H1 (cell line): ENCODE data around the gene ADGRG1. TPM values are rescaled to one million over a fixed set of nuclear protein-coding genes. Genes with fewer than 3 reads are reported as not detected.
A peak's percentile ranks its signal among the peaks of the same experiment; 100 is the strongest.

Experiments used
- CTCF ChIA-PET: fragments of 300-600 bp; sonication (Branson Sonifier 250); formaldehyde crosslinking; loops from one replicate; lab custom pipeline; 2021; ENCODE audit not compliant: partially characterized antibody; lab: Charles Lee
- POLR2A ChIA-PET: fragments of 300-600 bp; sonication (Branson Sonifier 250); formaldehyde crosslinking; loops from one replicate; lab custom pipeline; 2021; ENCODE audit warnings: inconsistent platforms; ENCODE audit not compliant: partially characterized antibody; lab: Charles Lee
- DNase-seq, 2 experiments: peaks; one replicate each; pipeline versions ENCODE4 v3.0.0 to v3.0.0-alpha.2; 2010 to 2022; ENCODE audit warnings: low spot score in 2 of 2, low read depth in 1 of 2, mixed read lengths in 1 of 2
- FAIRE-seq: peaks from 2 replicates; lab custom pipeline; 2011; peaks lifted over from hg19 to GRCh38; lab: Jason Lieb, UNC
- H2AFZ ChIP-seq: 2 replicates; pipeline ENCODE4 v1.8.1; 2012; ENCODE audit warnings: low read length, inconsistent platforms
- H2AK5ac ChIP-seq: 2 replicates; pipeline ENCODE4 v1.6.1; 2013; ENCODE audit warnings: low read depth, low read length
- H2BK120ac ChIP-seq: replicated peaks from 2 replicates; pipeline ENCODE3; 2013; ENCODE audit warnings: low read depth, low read length, inconsistent platforms
- H2BK12ac ChIP-seq: 2 replicates; pipeline ENCODE4 v1.6.1; 2013; ENCODE audit warnings: low read depth, low read length
- H2BK15ac ChIP-seq: 2 replicates; pipeline ENCODE4 v1.6.1; 2013; ENCODE audit warnings: low read length
- H2BK20ac ChIP-seq: 2 replicates; pipeline ENCODE4 v1.6.1; 2013; ENCODE audit warnings: low read length
- H2BK5ac ChIP-seq: 2 replicates; pipeline ENCODE4 v1.6.1; 2013; ENCODE audit warnings: low read depth, low read length
- H3K14ac ChIP-seq: 2 replicates; pipeline ENCODE4 v1.6.1; 2013; ENCODE audit warnings: inconsistent platforms; ENCODE audit not compliant: insufficient read length
- H3K18ac ChIP-seq: 2 replicates; pipeline ENCODE4 v1.6.1; 2013; ENCODE audit warnings: low read length; ENCODE audit errors: extremely low read depth
- H3K23ac ChIP-seq: 2 replicates; pipeline ENCODE4 v1.6.1; 2013; ENCODE audit warnings: inconsistent platforms; ENCODE audit not compliant: insufficient read length
- H3K23me2 ChIP-seq: 2 replicates; pipeline ENCODE4 v1.6.1; 2013; ENCODE audit warnings: low read depth, low read length
- H3K27ac ChIP-seq: 2 replicates; pipeline ENCODE4 v1.6.1; 2011; ENCODE audit warnings: low read depth, low read length, inconsistent platforms
- H3K27me3 ChIP-seq, 4 experiments: replicated peaks in 1 of 4; 1 replicate in 1 of 4; 2 replicates in 3 of 4; pipeline versions ENCODE4 v1.6.1 to v1.8.1; 2011 to 2013; ENCODE audit warnings: low read length in 3 of 4, mild to moderate bottlenecking in 3 of 4, inconsistent platforms in 2 of 4, mixed read lengths in 2 of 4, moderate library complexity in 1 of 4; ENCODE audit not compliant: control insufficient read depth in 3 of 4, insufficient read depth in 3 of 4; ENCODE audit errors: extremely low read depth in 1 of 4
- H3K36me3 ChIP-seq, 4 experiments: 2 replicates each; pipeline versions ENCODE4 v1.6.1 to v1.8.1; 2011 to 2013; ENCODE audit warnings: mild to moderate bottlenecking in 4 of 4, low read length in 3 of 4, moderate library complexity in 2 of 4, control low read depth in 1 of 4, inconsistent platforms in 1 of 4; ENCODE audit not compliant: insufficient read depth in 4 of 4, control insufficient read depth in 2 of 4
- H3K4ac ChIP-seq: replicated peaks from 2 replicates; pipeline ENCODE3; 2013; ENCODE audit warnings: low read length, low read depth, mixed read lengths, inconsistent platforms; ENCODE audit not compliant: insufficient read length
- H3K4me1 ChIP-seq, 4 experiments: replicated peaks in 1 of 4; 1 replicate in 1 of 4; 2 replicates in 3 of 4; pipeline versions ENCODE4 v1.6.1 to v1.8.1; 2011 to 2013; ENCODE audit warnings: low read length in 3 of 4, inconsistent platforms in 2 of 4, mixed read lengths in 1 of 4; ENCODE audit not compliant: insufficient read depth in 4 of 4, control insufficient read depth in 3 of 4
- H3K4me2 ChIP-seq, 2 experiments: 2 replicates each; pipeline versions ENCODE4 v1.6.1 to v1.8.1; 2011 to 2013; ENCODE audit warnings: low read depth in 2 of 2, low read length in 2 of 2, control low read depth in 1 of 2, inconsistent platforms in 1 of 2, mild to moderate bottlenecking in 1 of 2; ENCODE audit not compliant: insufficient read depth in 1 of 2
- H3K4me3 ChIP-seq, 4 experiments: fragments of 200-600, 300-600 bp in 1 of 4; sonication (generic), shearing (Covaris generic), sonication (Bioruptor Twin) in 1 of 4; 2 replicates each; pipeline versions ENCODE4 v1.5.1 to v1.8.1; 2011 to 2016; ENCODE audit warnings: low read length in 4 of 4, low read depth in 3 of 4, control low read depth in 2 of 4, inconsistent platforms in 2 of 4, mild to moderate bottlenecking in 2 of 4, mixed read lengths in 1 of 4, moderate library complexity in 1 of 4; ENCODE audit not compliant: insufficient read depth in 2 of 4; ENCODE audit errors: extremely low read depth in 1 of 4
- H3K56ac ChIP-seq: replicated peaks from 2 replicates; pipeline ENCODE3; 2013; ENCODE audit warnings: low read depth, mild to moderate bottlenecking, mixed read lengths, low read length, inconsistent platforms; ENCODE audit not compliant: insufficient read length
- H3K79me1 ChIP-seq: 2 replicates; pipeline ENCODE4 v1.6.1; 2013; ENCODE audit warnings: low read depth, low read length, control low read depth
- H3K79me2 ChIP-seq, 2 experiments: 2 replicates each; pipeline versions ENCODE4 v1.6.1 to v1.8.1; 2012 to 2013; ENCODE audit warnings: low read length in 2 of 2, mild to moderate bottlenecking in 2 of 2, inconsistent platforms in 1 of 2; ENCODE audit not compliant: insufficient read depth in 2 of 2, control insufficient read depth in 1 of 2
- H3K9ac ChIP-seq, 4 experiments: replicated peaks in 1 of 4; 1 replicate in 1 of 4; 2 replicates in 3 of 4; pipeline versions ENCODE4 v1.6.1 to v1.8.1; 2011 to 2013; ENCODE audit warnings: low read depth in 3 of 4, low read length in 3 of 4, control low read depth in 2 of 4, mild to moderate bottlenecking in 2 of 4, moderate library complexity in 2 of 4, inconsistent platforms in 1 of 4; ENCODE audit errors: extremely low read depth in 1 of 4
- H3K9me3 ChIP-seq, 2 experiments: 2 replicates each; pipeline versions ENCODE4 v1.6.1 to v1.8.1; 2012 to 2013; ENCODE audit warnings: mild to moderate bottlenecking in 2 of 2, moderate library complexity in 2 of 2, control low read depth in 1 of 2, inconsistent platforms in 1 of 2, low read depth in 1 of 2, low read length in 1 of 2, mixed read lengths in 1 of 2; ENCODE audit not compliant: insufficient read depth in 2 of 2
- H4K20me1 ChIP-seq, 2 experiments: replicated peaks in 1 of 2; 2 replicates each; pipeline versions ENCODE3 to v1.8.1; 2011 to 2013; ENCODE audit warnings: inconsistent platforms in 2 of 2, low read length in 2 of 2, mild to moderate bottlenecking in 1 of 2; ENCODE audit not compliant: insufficient read depth in 2 of 2, control insufficient read depth in 1 of 2
- H4K5ac ChIP-seq: 2 replicates; pipeline ENCODE4 v1.6.1; 2013; ENCODE audit warnings: low read length, low read depth, mixed read lengths, inconsistent platforms; ENCODE audit not compliant: insufficient read length
- H4K8ac ChIP-seq: 2 replicates; pipeline ENCODE4 v1.8.0; 2013; ENCODE audit warnings: mild to moderate bottlenecking, moderate library complexity, low read length, inconsistent platforms; ENCODE audit not compliant: insufficient read depth; ENCODE audit errors: extremely low read depth
- H4K91ac ChIP-seq: replicated peaks from 2 replicates; pipeline ENCODE3; 2013; ENCODE audit warnings: low read length, mixed read lengths, inconsistent platforms; ENCODE audit not compliant: insufficient read length
- ASH2L ChIP-seq: fragments of 200-600, 300-600 bp; sonication (generic); IDR thresholded peaks from one replicate; pipeline ENCODE4 v1.7.1; 2017; ENCODE audit warnings: low read length
- BCL11A ChIP-seq, 2 experiments: IDR thresholded peaks; one replicate each; pipeline ENCODE4 v1.6.1; 2011; ENCODE audit warnings: low read depth in 2 of 2, low read length in 2 of 2, mild to moderate bottlenecking in 2 of 2
- BRCA1 ChIP-seq: IDR thresholded peaks from 2 replicates; pipeline ENCODE4 v1.6.1; 2012; ENCODE audit warnings: low read depth, low read length, improper control_type of control experiment
- EGR1 ChIP-seq: IDR thresholded peaks from 2 replicates; pipeline ENCODE4 v1.6.1; 2011; ENCODE audit warnings: low read depth, low read length, borderline replicate concordance
- EZH2 ChIP-seq: fragments of 200-600 bp; sonication (generic); IDR thresholded peaks from 2 replicates; pipeline ENCODE4 v1.7.1; 2012; ENCODE audit warnings: low read depth, mild to moderate bottlenecking, moderate library complexity, low read length, inconsistent platforms; ENCODE audit not compliant: severe bottlenecking
- KDM1A ChIP-seq: fragments of 200-600, 300-600 bp; sonication (generic); IDR thresholded peaks from 2 replicates; pipeline ENCODE4 v1.7.1; 2016; ENCODE audit warnings: mild to moderate bottlenecking, low read length, borderline replicate concordance
- MAX ChIP-seq: IDR thresholded peaks from 2 replicates; pipeline ENCODE4 v1.6.1; 2012; ENCODE audit warnings: inconsistent platforms
- NRF1 ChIP-seq: IDR thresholded peaks from 2 replicates; pipeline ENCODE4 v1.6.1; 2011; ENCODE audit warnings: mild to moderate bottlenecking, low read depth, low read length, improper control_type of control experiment
- POLR2AphosphoS5 ChIP-seq: IDR thresholded peaks from 2 replicates; pipeline ENCODE4 v1.6.1; 2011; ENCODE audit warnings: low read depth, low read length
- RAD21 ChIP-seq, 2 experiments: IDR thresholded peaks in 1 of 2; conservative IDR thresholded peaks in 1 of 2; 2 replicates each; pipeline ENCODE4 v1.6.1; 2011; ENCODE audit warnings: low read depth in 2 of 2, low read length in 2 of 2, improper control_type of control experiment in 1 of 2, inconsistent platforms in 1 of 2, mild to moderate bottlenecking in 1 of 2, moderate library complexity in 1 of 2
- RFX5 ChIP-seq: IDR thresholded peaks from 2 replicates; pipeline ENCODE4 v1.6.1; 2011; ENCODE audit warnings: low read depth, low read length, improper control_type of control experiment, borderline replicate concordance
- RNF2 ChIP-seq: fragments of 200-900, 300-1000 bp; sonication (generic); IDR thresholded peaks from 2 replicates; pipeline ENCODE4 v1.7.1; 2016; ENCODE audit warnings: borderline replicate concordance, low read depth, mild to moderate bottlenecking, antibody characterized with exemption, low read length; ENCODE audit not compliant: poor library complexity, severe bottlenecking; ENCODE audit errors: missing control alignments
- SP4 ChIP-seq: IDR thresholded peaks from 2 replicates; pipeline ENCODE4 v1.6.1; 2012; ENCODE audit warnings: low read length, inconsistent platforms
- TBP ChIP-seq: IDR thresholded peaks from 2 replicates; pipeline ENCODE4 v1.6.1; 2011; ENCODE audit warnings: low read depth, low read length, improper control_type of control experiment
- WGBS, 2 experiments: shearing (Covaris generic) in 1 of 2; methylation state at CpG; one replicate each; pipeline versions ENCODE4 v1.1.6 to v1.1.7; 2013 to 2015; ENCODE audit warnings: low lambda C conversion rate in 2 of 2, mixed read lengths in 2 of 2, inconsistent platforms in 1 of 2, low coverage in 1 of 2, missing lambda C conversion rate in 1 of 2; ENCODE audit not compliant: insufficient replicate concordance in 2 of 2, insufficient coverage in 1 of 2, insufficient read length in 1 of 2; ENCODE audit errors: extremely low coverage in 1 of 2, missing lambda C conversion rate in 1 of 2; 5-methylcytosine and 5-hydroxymethylcytosine counted together
- polyA plus RNA-seq, 7 experiments: library from polyadenylated mRNA; depleted of rRNA in 3 of 7; stranded (reverse) in 5 of 7; unstranded in 2 of 7; fragments of >200 nt in 5 of 7; fragments of 200-250 nt in 2 of 7; gene quantifications; 1 replicate in 5 of 7; 2 replicates in 1 of 7; 4 replicates in 1 of 7; pipeline versions ENCODE4 v1.2.1 to v1.2.3, GENCODE V29; 2011 to 2013; ENCODE audit warnings: missing spikeins in 2 of 7, mixed read lengths in 2 of 7
- total RNA-seq: library from RNA; stranded (reverse); fragmentation: NEBNext Ultra II Directional; extraction: Animal tissue kit (Norgen Biotek cat#: 25700); gene quantifications from 2 replicates; pipeline ENCODE4 v1.2.1, GENCODE V29; 2021

ADGRG1 gene
- total and polyA plus RNA-seq, 2 of the 8 experiments (the other 6 are each of a cell fraction or from before 2014, with no cell fraction given) = 1.3 to 2.6 TPM

- Histone ChIP-seq H3K27me3 (no peaks in the 10 kb centered on the region), H3K18ac (no peak within 1 kb of the TSS), H2BK20ac (no peak within 1 kb of the TSS), H2BK12ac (0 out of 2 replicates have a peak within 1 kb of the TSS, but pooled peaks have one; percentile 50), H3K79me1 (no peaks in the 10 kb centered on the region), H3K4me3 (no peak within 1 kb of the TSS), H4K20me1 (no peaks in the 10 kb centered on the region), H2BK5ac (peak within 1 kb of the TSS; percentile 60; the same call in 1 of the 2 replicates), H4K5ac (no peak within 1 kb of the TSS), H3K4me2 (no peak within 1 kb of the TSS), H4K91ac (no peak within 1 kb of the TSS), H3K79me2 (no peaks in the 10 kb centered on the region), H2BK15ac (no peak within 1 kb of the TSS), H3K9me3 (no peaks in the 10 kb centered on the region), H3K23ac (no peak within 1 kb of the TSS), H3K36me3 (no peaks in the 10 kb centered on the region), H2AK5ac (0 out of 2 replicates have a peak within 1 kb of the TSS, but pooled peaks have one; percentile 9), H4K8ac (peak within 1 kb of the TSS; percentile 19), H3K56ac (no peak within 1 kb of the TSS), H3K14ac (no peak within 1 kb of the TSS), H2AFZ (no peak within 1 kb of the TSS), H2BK120ac (no peak within 1 kb of the TSS), H3K4ac (no peak within 1 kb of the TSS), H3K23me2 (no peaks in the 10 kb centered on the region), H3K4me1 (peaks cover 0 to 4% (median 0%) of the 10 kb centered on the region in 4 experiments; a peak in 3 of 7 replicates), H3K27ac (no peak within 1 kb of the TSS), H3K9ac (no peak within 1 kb of the TSS; a peak in 1 of 7 replicates)
- DNase-seq = no peak
- ChIA-PET POLR2A (interaction anchor here (1.2 kb wide), 1 partner anchor 67 kb away, joined by 3 read pairs; no protein-coding TSS in a partner anchor), CTCF (interaction anchor here (0.8 to 6.7 kb wide), 22 partner anchors 9 to 224 kb away, joined by 3 to 47 read pairs (median 5); no protein-coding TSS in a partner anchor)
- 91% methylated on average over 11 of the region's 11 CpGs; no CpG with 5 or more reads in 1 of the 2 experiments for WGBS, 2 experiments
- no peak for FAIRE-seq
- no peak for TF ChIP-seq EGR1
- no peak for TF ChIP-seq EZH2
- no peak for TF ChIP-seq ASH2L
- TF ChIP-seq SP4 = no peak
- TF ChIP-seq BRCA1 = no peak
- TF ChIP-seq TBP = no peak
- no peak for TF ChIP-seq RAD21 (IDR thresholded peaks at IDR 0.05 in 1 of 2, conservative IDR thresholded peaks at IDR 0.05 in 1 of 2; ENCODE audit: low read depth in 2 of 2, low read length in 2 of 2)
- no peak for TF ChIP-seq RFX5
- TF ChIP-seq KDM1A = no peak
- no peak for TF ChIP-seq POLR2AphosphoS5
- TF ChIP-seq RNF2 = no peak
- TF ChIP-seq MAX = no peak
- no peak for TF ChIP-seq BCL11A (IDR thresholded peaks at IDR 0.05; ENCODE audit: low read depth in 2 of 2, low read length in 2 of 2)
- TF ChIP-seq NRF1 = no peak
These were observed 39.8 kb downstream of the ADGRG1 start, which contains the start of gene ADGRG3 for GRCh38 chr16:57668263-57668571. ADGRG3 (plus strand) TSS chr16:57668306; CDS start chr16:57668348, 42 bp downstream.
